CD4-positive, alpha-beta T cell treated with Interleukin-15 for 1 hour (primary cell): Measurements from ENCODE around the gene OIP5.
"Not testable (repeated sequence)": the region's sequence is repeated elsewhere in the genome, so short reads cannot be mapped to it uniquely, and the experiment has no call there.

ENCODE experiments used
- DNase-seq: peaks from one replicate; pipeline ENCODE4 v3.0.0-alpha.2; 2020

The OIP5 gene

DNA sequence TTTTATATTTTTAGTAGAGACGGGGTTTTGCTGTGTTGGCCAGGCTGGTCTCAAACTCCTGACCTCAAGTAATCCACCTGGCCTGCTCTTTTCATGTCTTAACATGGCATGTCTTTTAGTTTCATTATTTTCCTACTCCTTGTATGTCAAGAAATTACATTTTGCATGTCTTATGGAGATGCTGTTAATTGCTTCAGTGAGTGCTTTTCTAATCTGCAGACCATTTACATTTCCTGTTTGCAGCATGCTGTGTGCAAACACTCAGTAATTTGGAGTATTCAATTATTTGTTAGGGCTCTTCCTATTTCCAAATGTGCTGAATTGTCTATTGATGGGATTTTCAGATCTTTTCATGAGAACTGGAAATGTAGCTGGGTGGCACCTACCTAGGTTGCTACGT is 31.3 kb downstream of the OIP5 start:
- not testable (repeated sequence) for DNase-seq

DNA sequence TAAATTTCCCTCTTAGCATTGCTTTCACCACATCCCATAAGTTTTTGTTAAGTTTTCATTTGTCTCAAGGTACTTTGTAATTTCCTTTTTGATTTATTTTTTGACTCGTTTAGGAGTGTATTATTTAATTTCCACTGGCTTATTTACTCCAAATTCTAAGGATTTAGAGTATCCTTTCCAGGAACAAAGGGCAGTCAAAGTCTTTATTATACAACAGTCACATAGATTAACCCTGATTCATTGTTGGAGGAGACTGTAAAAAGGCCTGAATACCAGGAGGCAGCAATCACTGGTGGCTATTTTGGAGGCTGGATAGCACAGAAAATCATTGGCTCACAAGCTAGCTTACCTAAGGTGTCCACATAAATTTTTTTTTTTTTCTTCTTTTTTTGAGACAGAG is 39.9 kb downstream of the OIP5 start:
- DNase-seq, result no peak

DNA sequence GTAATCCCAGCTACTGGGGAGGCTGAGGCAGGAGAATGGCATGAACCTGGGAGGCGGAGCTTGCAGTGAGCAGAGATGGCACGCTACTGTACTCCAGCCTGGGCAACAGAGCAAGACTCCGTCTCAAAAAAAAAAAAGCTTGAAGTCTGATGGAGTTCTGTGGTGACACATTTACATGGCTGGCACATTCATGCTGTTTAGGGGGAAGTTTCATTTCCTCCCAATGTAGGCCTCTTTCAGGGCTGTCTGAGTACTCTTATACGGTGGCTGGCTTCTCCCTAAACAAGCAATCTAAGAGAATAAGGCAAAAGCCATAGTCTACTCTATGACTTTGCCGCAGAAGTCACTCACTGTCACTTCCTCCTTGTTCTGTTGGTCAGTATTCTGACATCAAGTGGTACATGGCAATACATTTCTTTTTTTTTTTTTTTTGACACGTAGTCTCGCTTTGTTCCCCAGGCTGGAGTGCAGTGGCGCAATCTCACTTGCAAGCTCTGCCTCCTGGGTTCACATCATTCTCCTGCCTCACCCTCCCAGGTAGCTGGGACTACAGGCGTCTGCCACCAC is 41.2 kb downstream of the OIP5 start:
- DNase-seq, result peak; percentile 61

DNA sequence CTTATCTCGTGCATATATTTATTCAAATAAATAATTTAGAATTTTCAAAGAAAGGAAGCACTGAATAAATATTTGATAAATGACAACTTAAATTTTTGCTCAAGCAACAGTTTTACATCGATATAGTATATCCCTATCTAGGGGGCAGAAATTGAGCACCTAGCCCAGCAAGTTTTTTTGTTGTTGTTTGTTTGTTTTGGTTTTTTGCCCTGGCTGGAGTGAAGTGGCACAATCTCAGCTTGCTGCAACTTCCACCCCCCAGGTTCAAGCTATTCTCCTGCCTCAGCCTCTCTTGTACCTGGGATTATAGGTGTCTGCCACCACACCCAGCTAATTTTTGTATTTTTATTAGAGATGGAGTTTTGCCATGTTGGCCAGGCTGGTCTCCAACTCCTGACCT is 42.4 kb downstream of the OIP5 start:
- no peak for DNase-seq

DNA sequence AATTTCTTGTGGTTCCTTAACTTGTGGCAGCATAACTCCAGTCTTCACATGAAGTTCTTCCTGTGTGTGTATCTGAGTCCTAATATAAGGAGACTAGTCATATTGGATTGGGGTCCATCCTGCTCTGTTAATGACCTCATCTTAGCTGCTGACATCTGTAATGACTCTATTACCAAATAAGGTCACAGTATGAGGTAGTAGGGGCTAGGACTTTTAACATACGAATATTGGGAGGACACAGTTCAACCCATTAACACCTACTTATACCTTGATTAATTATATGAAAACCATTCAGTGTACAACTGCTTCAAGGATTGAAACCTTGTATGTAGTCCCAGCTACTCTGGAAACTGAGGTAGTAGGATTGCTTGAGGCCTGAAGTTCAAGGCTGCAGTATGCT is 43.9 kb downstream of the OIP5 start:
- DNase-seq, result no peak

DNA sequence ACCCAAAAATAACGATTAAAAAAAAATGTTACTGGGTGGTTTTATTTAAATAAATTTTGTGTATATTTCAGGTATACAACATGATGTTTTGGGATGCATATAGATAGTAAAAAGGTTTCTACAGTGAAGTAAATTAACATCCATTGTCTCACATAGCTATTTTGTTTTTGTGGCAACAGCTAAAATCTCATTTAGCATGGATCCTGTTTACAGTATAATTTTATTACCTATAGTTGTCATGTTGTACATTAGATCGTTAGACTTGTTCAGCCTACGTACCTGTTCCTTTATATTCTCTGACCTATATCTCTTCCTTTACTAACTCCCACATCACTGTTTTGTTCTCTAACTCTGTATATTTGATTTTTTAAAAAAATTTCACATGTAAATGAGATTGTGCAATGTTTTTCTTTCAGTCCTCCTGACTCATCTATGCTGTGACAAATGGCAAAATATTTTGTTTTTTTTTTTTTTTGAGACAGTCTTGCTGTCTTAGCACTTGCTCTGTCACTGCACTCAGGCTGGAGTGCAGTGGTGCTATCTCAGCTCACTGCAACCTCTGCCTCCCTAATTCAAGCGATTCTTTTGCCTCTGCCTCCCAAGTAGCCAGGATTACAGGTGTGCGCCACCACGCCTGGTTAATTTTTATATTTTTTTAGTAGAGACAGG is 45.6 kb downstream of the OIP5 start:
- DNase-seq, result no peak

DNA sequence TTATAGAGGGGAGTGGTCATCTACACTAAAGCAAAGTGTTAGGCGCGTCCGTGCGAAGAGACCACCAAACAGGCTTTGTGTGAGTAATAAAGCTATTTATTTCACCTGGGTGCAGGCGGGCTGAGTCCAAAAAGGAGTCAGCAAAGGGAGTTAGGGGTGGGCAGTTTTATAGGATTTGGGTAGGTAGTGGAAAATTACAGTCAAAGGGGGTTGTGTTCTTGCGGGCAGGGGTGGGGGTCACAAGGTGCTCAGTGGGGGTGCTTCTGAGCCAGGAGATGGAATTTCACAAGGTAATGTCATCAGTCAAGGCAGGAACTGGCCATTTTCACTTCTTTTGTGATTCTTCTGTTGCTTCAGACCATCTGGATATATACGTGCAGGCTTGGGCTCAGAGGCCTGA is 47.1 kb downstream of the OIP5 start:
- DNase-seq, result no peak

DNA sequence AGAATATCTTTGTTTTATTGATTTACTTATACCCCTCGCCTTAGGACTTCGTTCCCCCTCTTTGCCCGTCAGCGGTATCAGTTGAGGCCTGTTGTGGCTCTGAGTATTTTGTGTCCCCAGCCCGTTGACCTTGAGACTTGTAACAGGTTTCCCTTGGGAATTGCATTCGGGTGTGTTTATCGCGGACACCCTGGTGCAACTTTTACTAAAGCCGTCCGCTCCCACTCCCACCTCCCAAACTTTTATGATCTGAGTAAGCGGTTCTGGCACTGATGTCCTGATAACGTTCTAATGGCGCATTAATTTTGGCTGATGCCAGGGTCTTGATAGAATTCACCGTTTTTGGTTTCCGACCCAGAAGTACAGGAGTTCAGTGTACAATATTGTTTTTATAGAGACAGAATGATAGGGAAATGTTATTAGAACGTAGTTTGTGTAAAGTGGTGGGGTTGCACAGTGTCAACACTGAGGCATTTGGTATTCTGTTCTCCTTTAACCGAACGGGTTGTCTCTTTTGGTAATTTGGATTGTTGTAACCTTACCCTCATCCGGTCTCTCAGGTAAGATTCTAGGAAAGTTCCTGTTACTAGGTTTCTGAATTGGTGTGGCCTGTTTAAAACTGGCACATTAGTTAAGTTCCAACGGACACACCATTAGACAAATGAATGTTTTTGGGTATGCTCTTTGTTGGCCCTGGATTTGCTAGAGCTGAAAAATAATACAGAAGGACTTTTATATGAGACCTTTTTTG is 47.8 kb downstream of the OIP5 start:
- no peak for DNase-seq

DNA sequence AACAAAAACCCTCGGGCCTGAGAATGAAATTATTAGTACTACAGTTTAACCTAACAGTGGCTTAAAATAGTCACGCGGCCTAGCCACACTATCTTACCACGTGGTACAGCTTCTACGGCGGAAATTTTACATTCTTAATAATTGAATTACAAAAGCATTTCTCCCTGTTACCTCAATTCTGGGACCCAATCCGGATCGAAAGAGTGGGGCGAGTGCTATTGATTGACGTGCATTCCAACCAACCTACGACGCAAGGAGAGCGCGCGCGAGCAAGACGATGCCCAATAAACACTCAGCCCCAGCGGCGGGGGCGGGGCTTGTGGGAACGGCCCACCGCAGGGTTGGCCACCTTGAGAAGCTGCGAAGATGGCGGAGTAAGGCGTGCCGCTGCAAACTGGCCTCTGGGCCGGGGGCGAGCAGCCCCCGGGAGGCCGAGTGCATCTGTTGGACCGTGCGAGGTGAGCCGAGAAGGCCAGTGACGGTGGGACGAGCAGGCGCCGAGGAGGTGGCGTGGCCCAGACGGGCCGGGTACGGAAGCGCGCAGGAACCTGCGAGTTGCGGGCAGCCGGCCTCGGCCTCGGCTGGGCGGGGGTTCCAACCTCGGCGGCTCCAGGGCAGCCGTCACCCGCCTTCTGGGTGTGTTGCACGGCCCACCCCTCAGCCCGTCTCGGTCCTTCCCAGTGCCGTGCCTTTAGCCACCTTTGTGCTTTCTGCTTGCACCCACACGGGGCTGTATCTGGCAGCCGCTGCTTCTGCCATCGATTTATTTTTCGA is 48.6 kb downstream of the OIP5 start:
- peak; percentile 98 for DNase-seq

DNA sequence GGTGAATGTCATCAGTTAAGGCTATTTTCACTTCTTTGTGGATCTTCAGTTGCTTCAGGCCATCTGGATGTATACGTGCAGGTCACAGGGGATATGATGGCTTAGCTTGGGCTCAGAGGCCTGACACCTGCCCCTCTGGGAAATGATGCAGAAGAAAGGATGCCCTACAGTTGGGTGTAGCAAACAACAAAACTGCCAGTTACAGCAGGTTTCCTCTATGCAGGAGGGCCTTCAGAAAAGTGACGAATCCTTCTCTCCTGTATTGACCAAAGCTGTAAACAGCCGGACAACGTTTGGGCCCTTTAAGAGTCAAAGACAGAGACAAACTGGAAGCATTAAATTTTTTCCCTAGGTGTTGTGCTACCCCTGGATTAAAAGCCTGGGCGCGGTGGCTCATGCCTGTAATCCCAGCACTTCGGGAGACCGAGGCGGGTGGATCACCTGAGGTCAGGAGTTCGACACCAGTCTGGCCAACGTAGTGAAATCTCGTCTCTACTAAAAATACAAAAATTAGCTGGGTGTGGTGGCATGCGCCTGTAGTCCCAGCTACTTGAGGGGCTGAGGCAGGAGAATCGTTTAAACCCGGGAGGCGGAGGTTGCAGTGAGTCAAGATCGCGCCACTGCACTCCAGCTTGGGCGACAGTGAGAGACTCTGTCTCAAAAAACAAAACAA is 49.3 kb downstream of the OIP5 start:
- not testable (repeated sequence) for DNase-seq

DNA sequence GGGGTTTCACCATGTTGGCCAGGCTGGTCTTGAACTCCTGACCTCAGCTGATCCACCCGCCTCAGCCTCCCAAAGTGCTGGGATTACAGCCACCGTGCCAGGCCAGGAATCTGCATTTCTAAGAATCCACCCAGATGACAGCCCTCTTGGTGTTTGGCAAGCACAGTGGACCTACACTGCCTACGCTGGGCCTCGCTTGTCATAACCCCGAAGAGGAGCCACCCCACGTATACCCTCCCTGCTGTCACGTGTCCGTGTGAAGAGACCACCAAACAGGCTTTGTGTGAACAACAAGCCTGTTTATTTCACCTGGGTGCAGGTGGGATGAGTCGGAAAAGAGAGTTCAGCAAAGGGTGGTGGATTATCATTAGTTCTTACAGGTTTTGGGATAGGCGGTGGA is 50.0 kb downstream of the OIP5 start:
- DNase-seq, result not testable (repeated sequence)

DNA sequence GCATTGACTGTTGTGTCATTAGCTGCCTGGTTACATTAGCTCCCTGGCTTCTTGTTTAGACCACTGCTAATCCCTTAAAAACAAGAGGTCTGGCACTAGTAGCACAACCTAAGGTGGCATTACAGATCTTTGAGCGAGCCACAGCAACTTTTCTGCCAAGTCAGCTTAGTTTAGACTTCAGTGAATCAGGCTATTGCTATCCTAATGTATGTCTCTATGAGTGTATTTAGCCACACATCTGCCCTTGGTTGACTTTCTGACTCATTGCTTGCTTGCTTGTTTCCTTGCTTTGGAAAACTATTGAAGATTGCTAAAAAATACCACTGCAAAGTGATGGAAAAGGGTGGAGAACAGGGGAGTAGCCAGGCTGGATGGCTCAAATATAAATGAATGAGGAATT is 51.2 kb downstream of the OIP5 start:
- no peak for DNase-seq

DNA sequence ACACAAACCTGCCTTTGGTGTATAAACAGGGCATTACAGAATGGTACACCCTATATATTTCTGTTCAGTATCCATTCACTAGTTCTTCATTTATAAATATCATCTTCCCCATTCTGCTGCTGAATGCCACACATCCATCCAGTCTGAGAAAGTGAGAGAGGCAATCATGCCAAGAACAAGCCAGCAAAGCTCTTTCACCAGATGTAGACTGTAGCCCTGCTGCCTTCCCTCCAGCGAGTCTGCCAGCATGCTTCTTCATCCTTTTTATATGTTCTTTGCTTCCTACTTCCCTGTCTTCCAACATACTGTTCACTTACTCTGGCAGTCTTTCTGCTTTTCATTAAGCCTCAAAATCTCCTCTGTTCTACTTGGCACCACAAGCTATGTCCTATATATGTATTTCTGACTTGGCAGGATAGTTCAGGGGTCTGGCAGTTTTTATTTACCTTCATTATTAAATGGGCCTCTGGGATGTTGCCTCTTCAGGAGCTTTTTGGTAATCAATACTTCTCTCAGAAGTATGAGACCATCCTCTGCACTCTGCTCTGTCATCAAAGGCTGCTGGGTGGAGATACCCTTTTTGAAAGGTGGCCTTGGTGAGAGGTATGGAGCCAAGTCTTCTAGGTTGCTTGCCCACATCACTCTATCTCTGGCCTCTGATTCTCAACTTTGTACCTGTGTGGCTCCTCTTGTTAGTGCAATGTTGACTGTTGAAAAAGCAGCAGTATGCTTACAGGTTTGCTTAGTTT is 52.7 kb downstream of the OIP5 start:
- DNase-seq, result no peak

DNA sequence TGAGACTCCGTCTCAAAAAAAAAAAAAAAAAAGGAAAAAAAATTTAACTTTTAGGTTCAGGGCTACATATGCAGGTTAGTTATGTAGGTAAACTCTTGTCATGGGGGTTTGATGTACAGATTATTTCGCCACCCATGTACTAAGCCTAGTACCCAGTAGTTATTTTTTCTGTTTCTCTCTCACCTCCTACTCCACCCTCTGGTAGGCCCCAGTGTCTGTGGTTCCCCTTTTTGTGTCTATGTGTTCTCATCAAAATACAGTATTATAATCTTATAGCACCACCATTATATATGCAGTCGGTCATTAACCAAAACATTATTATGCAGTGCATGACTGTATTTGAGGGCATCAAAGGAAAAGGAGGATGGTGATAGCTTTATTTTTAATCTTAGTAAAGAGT is 54.1 kb downstream of the OIP5 start:
- no peak for DNase-seq

DNA sequence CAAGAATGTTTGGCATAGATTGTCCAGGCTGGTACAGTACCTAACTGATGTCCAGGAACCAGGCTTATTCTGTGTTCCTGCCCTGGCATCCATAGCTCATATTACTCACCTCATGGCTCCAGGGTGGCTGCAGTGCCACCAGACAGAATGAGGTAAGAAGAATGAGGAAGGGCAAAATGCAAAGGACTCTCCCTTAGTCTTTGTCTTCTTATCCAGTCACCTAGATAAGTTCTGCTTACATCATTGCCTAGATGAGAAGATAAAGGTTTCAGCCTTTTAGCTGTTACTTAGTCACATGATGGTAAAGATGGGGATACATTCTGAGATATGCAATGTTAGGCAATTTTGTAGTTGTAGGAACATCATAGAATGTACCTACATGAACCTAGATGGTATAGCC is 55.6 kb downstream of the OIP5 start:
- DNase-seq, result no peak

DNA sequence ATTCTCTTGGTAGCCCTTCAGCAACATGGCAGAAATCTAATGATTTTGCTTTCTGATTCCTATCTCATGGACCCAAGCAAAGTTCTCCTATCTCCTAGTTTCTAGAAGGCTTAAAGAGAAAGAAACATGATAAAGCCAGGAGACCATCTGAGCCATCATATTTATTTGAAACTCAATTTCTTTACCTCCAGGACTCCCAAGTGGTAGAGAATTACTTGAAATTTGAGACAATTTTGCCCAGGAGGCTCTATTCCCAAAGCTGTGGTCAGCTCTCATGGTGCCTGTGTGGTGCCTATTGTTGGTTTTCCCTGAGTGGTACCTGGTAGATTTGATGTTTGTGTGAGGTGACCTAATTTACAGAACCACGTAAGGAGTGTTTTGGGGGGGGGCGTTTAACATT is 62.5 kb downstream of the OIP5 start:
- DNase-seq, result no peak

DNA sequence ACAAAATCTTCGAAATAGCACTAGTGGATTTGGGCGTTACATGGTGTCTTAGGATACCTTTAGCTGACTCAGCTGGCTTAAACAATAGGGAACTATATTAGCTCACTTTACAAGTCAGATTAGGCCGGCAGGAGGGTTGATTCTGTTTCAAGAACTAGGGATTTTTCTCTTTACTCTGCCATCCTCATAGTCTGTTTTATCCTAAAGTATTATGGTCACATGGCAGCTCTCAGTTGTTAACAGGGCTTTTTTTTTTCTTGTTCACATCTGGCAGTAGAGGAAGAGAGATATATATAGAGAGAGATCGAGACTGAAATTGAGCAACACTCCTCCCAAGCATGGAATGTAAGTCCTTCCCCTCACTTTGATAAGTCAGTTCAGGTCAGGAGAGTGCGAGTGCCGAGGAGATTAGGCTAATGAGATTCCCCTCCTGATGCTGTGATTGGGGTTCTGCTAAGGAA is 68.5 kb downstream of the OIP5 start:
- no peak for DNase-seq

DNA sequence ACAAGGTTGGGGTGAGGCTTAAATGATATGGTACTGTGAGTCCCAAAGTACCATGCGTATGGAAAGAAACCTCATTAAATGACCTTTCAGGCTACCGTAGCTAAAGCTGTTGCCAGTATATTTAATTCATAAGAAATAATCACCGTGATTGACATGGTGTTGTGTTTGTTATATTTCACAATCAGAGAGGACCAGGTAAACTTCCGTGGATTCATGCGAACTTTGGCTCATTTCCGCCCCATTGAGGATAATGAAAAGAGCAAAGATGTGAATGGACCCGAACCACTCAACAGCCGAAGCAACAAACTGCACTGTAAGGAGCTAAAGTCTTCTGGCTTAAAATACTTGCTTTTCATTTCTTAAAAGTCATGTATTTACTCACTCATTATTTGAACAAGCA is 69.8 kb downstream of the OIP5 start:
- no peak for DNase-seq

DNA sequence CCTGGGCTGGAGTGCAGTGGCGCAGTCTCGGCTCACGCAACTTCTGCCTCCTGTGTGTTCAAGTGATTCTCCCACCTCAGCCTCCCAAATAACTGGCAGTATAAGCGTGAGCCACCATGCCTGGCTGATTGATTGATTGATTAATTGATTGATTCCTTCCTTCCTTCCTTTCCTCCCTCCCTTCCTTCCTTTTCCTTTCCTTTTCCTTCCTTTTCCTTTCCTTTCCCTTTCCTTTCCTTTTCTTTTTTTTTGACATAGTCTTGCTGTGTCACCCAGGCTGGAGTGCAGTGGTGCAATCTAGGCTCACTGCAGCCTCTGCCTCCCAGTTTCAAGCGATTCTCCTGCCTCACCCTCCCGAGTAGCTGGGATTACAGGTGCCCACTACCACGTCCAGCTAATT is 71.5 kb downstream of the OIP5 start:
- DNase-seq, result not testable (repeated sequence)

DNA sequence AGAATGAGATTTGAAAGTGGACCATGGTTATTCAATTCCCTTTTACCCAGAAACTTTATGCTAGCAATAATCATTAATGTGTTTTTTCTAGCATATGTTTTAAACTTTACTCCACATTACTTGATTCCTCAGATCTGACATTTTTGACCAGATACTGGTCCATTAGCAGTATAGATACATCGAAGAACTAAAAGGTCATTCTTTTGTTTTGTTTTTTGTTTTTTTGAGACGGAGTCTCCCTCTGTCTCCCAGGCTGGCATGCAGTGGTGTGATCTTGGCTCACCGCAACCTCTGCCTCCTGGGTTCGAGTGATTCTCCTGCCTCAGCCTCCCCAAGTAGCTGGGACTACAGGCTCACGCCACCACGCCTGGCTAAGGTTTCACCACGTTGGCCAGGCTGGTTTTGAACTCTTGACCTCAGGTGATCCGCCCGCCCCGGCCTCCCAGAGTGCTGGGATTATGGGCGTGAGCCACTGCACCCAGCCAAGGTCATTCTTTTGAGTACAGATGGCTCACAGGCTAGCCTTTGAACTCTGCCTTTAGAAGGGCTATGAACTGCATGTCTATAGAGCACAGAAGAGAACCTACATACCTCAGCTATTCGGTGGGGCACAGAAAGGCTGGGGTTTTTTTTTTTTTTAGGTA is 72.7 kb downstream of the OIP5 start:
- no peak for DNase-seq
